ENCODE data around the gene ARMC9. TPM values are rescaled to one million over a fixed set of nuclear protein-coding genes. Genes with fewer than 3 reads are reported as not detected.

ARMC9 gene
- total and polyA plus RNA-seq, 4 donors: 20.5 to 51.6 (median 38.6) TPM

DNA sequence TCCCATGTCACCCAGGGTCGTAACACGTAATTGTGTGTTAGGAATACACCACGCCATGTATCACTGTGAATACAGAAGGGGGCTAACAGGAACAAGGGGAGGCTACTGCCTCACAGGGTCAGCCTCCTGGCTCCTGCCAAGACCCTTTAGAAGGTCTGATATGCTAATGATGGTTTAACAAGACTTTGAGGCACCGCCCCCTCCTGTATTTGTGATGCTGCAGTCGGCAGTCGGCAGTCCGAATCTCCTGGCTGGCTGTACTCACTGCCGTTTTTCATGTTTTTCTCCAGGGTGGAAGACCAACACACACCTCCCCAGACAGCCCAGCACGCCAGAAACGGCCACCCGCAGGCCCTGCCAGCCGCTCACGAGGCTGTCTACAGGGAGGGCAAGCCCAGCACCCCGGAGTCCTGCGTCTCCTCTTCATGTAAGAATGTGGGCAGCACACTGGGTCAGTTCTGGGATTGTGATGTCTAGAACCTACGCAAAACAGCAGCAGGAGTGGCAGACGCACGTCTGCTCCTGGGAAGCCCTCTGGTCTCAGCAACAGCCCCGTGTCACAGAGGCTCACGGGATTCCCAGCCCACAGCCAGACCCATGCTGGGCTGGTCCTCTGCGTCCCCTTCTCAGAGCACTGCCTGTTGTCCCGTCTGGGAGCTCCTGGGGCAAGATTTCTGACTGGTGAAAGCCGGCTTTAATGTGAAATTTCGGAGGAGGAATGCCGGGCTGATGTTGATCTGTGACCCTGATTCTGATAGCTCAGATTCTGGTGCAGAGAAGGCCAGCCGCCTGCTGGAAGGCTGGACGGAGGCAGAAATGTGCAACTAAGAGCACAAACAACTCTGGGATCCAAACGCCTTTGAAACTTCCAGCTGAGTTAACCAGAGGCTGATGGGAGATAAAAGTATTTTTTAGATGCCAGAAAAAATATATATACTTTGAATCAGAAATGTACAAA lies 157.4 kb downstream of the ARMC9 start:
- TF ChIP-seq, protein P1, sequence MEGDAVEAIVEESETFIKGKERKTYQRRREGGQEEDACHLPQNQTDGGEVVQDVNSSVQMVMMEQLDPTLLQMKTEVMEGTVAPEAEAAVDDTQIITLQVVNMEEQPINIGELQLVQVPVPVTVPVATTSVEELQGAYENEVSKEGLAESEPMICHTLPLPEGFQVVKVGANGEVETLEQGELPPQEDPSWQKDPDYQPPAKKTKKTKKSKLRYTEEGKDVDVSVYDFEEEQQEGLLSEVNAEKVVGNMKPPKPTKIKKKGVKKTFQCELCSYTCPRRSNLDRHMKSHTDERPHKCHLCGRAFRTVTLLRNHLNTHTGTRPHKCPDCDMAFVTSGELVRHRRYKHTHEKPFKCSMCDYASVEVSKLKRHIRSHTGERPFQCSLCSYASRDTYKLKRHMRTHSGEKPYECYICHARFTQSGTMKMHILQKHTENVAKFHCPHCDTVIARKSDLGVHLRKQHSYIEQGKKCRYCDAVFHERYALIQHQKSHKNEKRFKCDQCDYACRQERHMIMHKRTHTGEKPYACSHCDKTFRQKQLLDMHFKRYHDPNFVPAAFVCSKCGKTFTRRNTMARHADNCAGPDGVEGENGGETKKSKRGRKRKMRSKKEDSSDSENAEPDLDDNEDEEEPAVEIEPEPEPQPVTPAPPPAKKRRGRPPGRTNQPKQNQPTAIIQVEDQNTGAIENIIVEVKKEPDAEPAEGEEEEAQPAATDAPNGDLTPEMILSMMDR (IDR thresholded peaks at IDR 0.05; ENCODE audit: control extremely low read depth, extremely low read depth): no peak
- H3K27me3 ChIP-seq (ENCODE audit: control insufficient read depth in 3 of 3, insufficient read depth in 3 of 3, low read length in 2 of 3): no peaks in the 10 kb centered on the region
- H3K36me3 ChIP-seq (ENCODE audit: control insufficient read depth in 4 of 4, insufficient read depth in 4 of 4, low read length in 4 of 4): peaks cover 0 to 10% (median 0%) of the 10 kb centered on the region in 4 donors
- H3K9me3 ChIP-seq (ENCODE audit: control insufficient read depth in 4 of 4, insufficient read depth in 3 of 4, low read length in 3 of 4): no peaks in the 10 kb centered on the region
- DNase-seq (peak; percentile 12 to 55 (median 40)), ATAC-seq (ENCODE audit: insufficient read depth, low FRiP score) (no peak)
- no peak overlapping the region for H3K9ac ChIP-seq (ENCODE audit: insufficient read depth in 1 of 2, low read length in 2 of 2)
- H3K4me3 ChIP-seq: no peak overlapping the region
- H3K4me1 ChIP-seq (ENCODE audit: control insufficient read depth in 5 of 5, insufficient read depth in 5 of 5, low read length in 5 of 5): peaks cover 0 to 6% (median 0%) of the 10 kb centered on the region in 5 donors
- H3K27ac ChIP-seq (ENCODE audit: low read depth in 1 of 2, low read length in 1 of 2): no peak overlapping the region
- 82 to 83% methylated on average over 28 of the region's 28 CpGs for WGBS, 2 donors

DNA sequence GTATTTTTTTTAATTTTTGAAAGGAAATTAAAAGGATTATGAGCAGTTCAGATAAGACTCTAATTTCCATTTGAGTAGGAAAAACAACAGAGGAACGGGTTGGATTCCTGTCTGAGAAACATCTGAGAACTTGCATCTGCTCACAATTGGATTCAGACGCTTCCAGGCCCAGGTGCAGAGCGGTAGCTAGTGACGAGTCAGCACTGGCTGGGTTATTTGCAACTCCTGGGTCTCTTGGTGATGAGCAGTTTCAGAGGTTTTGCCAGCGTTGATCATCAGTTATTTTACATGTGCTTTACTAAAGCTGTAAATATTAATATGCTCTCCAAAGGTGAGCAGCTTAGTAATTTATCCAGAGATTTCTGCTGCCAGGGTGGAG lies 158.0 kb downstream of the ARMC9 start:
- ATAC-seq (ENCODE audit: insufficient read depth, low FRiP score) (no peak), DNase-seq (peak in 2 of 3 donors; percentile 10 to 18)
- no peak overlapping the region for H3K4me3 ChIP-seq
- 79 to 85% methylated on average over 5 of the region's 5 CpGs for WGBS, 2 donors
- no peaks in the 10 kb centered on the region for H3K27me3 ChIP-seq (ENCODE audit: control insufficient read depth in 3 of 3, insufficient read depth in 3 of 3, low read length in 2 of 3)
- no peaks in the 10 kb centered on the region for H3K9me3 ChIP-seq (ENCODE audit: control insufficient read depth in 4 of 4, insufficient read depth in 3 of 4, low read length in 3 of 4)
- H3K9ac ChIP-seq (ENCODE audit: insufficient read depth in 1 of 2, low read length in 2 of 2): no peak overlapping the region
- H3K27ac ChIP-seq (ENCODE audit: low read depth in 1 of 2, low read length in 1 of 2): no peak overlapping the region
- TF ChIP-seq, protein P1 (IDR thresholded peaks at IDR 0.05; ENCODE audit: control extremely low read depth, extremely low read depth): no peak
- H3K36me3 ChIP-seq (ENCODE audit: control insufficient read depth in 4 of 4, insufficient read depth in 4 of 4, low read length in 4 of 4): peaks cover 0 to 13% (median 0%) of the 10 kb centered on the region in 4 donors
- H3K4me1 ChIP-seq (ENCODE audit: control insufficient read depth in 5 of 5, insufficient read depth in 5 of 5, low read length in 5 of 5): peaks cover 0 to 6% (median 0%) of the 10 kb centered on the region in 5 donors

DNA sequence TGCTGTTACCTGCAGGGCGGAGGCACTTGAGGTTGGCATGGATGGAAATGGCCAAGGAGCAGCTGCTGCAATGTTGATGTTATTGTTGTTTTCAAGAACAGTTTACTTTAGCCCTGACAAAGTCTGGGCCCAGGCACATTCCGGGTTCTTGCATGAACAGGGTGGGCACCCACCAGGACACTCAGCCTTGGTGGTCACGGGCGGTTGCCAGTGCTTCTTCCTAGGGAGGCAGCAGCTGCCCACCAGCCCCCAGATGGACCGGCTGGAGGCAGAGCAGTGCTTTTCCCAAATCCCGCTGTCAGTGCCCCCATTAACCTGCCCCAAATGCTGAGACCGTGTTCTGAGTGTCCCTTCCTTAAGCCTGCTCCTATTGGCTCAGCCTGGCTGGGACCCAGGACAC lies 158.6 kb downstream of the ARMC9 start:
- 93 to 99% methylated on average over 7 of the region's 7 CpGs for WGBS, 2 donors
- TF ChIP-seq, protein P1 (IDR thresholded peaks at IDR 0.05; ENCODE audit: control extremely low read depth, extremely low read depth): no peak
- Histone ChIP-seq H3K4me1 (ENCODE audit: control insufficient read depth in 5 of 5, insufficient read depth in 5 of 5, low read length in 5 of 5) (peaks cover 0 to 6% (median 0%) of the 10 kb centered on the region in 5 donors), H3K9ac (ENCODE audit: insufficient read depth in 1 of 2, low read length in 2 of 2) (no peak overlapping the region), H3K27me3 (ENCODE audit: control insufficient read depth in 3 of 3, insufficient read depth in 3 of 3, low read length in 2 of 3) (no peaks in the 10 kb centered on the region), H3K36me3 (ENCODE audit: control insufficient read depth in 4 of 4, insufficient read depth in 4 of 4, low read length in 4 of 4) (peaks cover 0 to 12% (median 0%) of the 10 kb centered on the region in 4 donors), H3K4me3 (no peak overlapping the region), H3K27ac (ENCODE audit: low read depth in 1 of 2, low read length in 1 of 2) (no peak overlapping the region), H3K9me3 (ENCODE audit: control insufficient read depth in 4 of 4, insufficient read depth in 3 of 4, low read length in 3 of 4) (no peaks in the 10 kb centered on the region)
- DNase-seq: no peak
- ATAC-seq (ENCODE audit: insufficient read depth, low FRiP score): no peak

Data from lung (tissue), 12 donors.